SK-N-SH (cell line): ENCODE data around the gene CDK18. TPM values are rescaled to one million over a fixed set of nuclear protein-coding genes. Genes with fewer than 3 reads are reported as not detected.

ENCODE experiments used
- CTCF ChIA-PET: fragments of 300-600, 350-600 bp; formaldehyde crosslinking; extraction: SDS; loops from one replicate; lab custom pipeline; 2021; lab: Yijun Ruan, JAX
- POLR2A ChIA-PET: fragments of 350-600 bp; sonication (Branson Sonifier 250); formaldehyde crosslinking; extraction: SDS; loops from one replicate; lab custom pipeline; 2020; ENCODE audit warnings: antibody characterized with exemption, inconsistent platforms; lab: Yijun Ruan, JAX
- DNase-seq: peaks from one replicate; pipeline ENCODE4 v3.0.0; 2012
- H2AFZ ChIP-seq: fragments of 200-600 bp; sonication (generic); 2 replicates; pipeline ENCODE4 v1.8.1; 2016; ENCODE audit warnings: antibody characterized with exemption, mild to moderate bottlenecking, low read depth
- H3F3A ChIP-seq: fragments of 200-600 bp; sonication (generic); replicated peaks from 2 replicates; pipeline ENCODE3; 2016; ENCODE audit warnings: antibody characterized with exemption, mild to moderate bottlenecking; ENCODE audit not compliant: insufficient read depth
- H3K27ac ChIP-seq, 2 experiments: fragments of 200-500 bp in 1 of 2; fragments of 200-600 bp in 1 of 2; sonication (Bioruptor generic) in 1 of 2; sonication (generic), shearing (Covaris generic) in 1 of 2; 2 replicates each; pipeline versions ENCODE4 v1.5.1 to v1.6.1; 2014 to 2016; ENCODE audit warnings: low read depth in 2 of 2, inconsistent platforms in 1 of 2, low read length in 1 of 2, mild to moderate bottlenecking in 1 of 2, mixed read lengths in 1 of 2
- H3K27me3 ChIP-seq: fragments of 200-600 bp; sonication (generic), shearing (Covaris generic); 2 replicates; pipeline ENCODE4 v1.6.1; 2016; ENCODE audit warnings: mixed run types; ENCODE audit not compliant: insufficient read depth
- H3K36me3 ChIP-seq, 2 experiments: fragments of 200-500 bp in 1 of 2; fragments of 200-600 bp in 1 of 2; sonication (Bioruptor generic) in 1 of 2; sonication (generic) in 1 of 2; replicated peaks in 1 of 2; 2 replicates each; pipeline versions ENCODE3 to v1.5.1; 2014 to 2016; ENCODE audit warnings: low read length in 1 of 2, mild to moderate bottlenecking in 1 of 2; ENCODE audit not compliant: insufficient read depth in 2 of 2, control insufficient read depth in 1 of 2
- H3K4me1 ChIP-seq, 2 experiments: fragments of 200-500 bp in 1 of 2; fragments of 200-600 bp in 1 of 2; sonication (Bioruptor generic) in 1 of 2; sonication (generic), shearing (Covaris generic) in 1 of 2; 2 replicates each; pipeline versions ENCODE4 v1.5.1 to v1.6.1; 2014 to 2016; ENCODE audit warnings: low read depth in 1 of 2, low read length in 1 of 2, mixed run types in 1 of 2; ENCODE audit not compliant: insufficient read depth in 2 of 2, control insufficient read depth in 1 of 2
- H3K4me2 ChIP-seq: fragments of 200-600 bp; sonication (generic), shearing (Covaris generic); 2 replicates; pipeline ENCODE4 v1.6.1; 2017; ENCODE audit warnings: mixed run types
- H3K4me3 ChIP-seq, 2 experiments: fragments of 200-500 bp in 1 of 2; fragments of 200-600 bp in 1 of 2; sonication (Bioruptor generic) in 1 of 2; sonication (generic), shearing (Covaris generic) in 1 of 2; 2 replicates each; pipeline versions ENCODE4 v1.5.1 to v1.8.1; 2014 to 2016; ENCODE audit warnings: low read depth in 2 of 2, inconsistent platforms in 1 of 2, low read length in 1 of 2, mild to moderate bottlenecking in 1 of 2, mixed read lengths in 1 of 2, moderate library complexity in 1 of 2
- H3K79me2 ChIP-seq: fragments of 200-600 bp; sonication (generic); 2 replicates; pipeline ENCODE4 v1.8.1; 2017; ENCODE audit warnings: mild to moderate bottlenecking; ENCODE audit not compliant: insufficient read depth
- H3K9ac ChIP-seq: fragments of 200-600 bp; sonication (generic); 2 replicates; pipeline ENCODE4 v1.6.1; 2017; ENCODE audit warnings: mixed run types
- H3K9me2 ChIP-seq: fragments of 200-600 bp; sonication (generic); 2 replicates; pipeline ENCODE4 v1.6.1; 2017; ENCODE audit warnings: mixed run types
- H3K9me3 ChIP-seq: fragments of 200-600 bp; sonication (generic); 2 replicates; pipeline ENCODE4 v1.6.1; 2017; ENCODE audit warnings: mixed run types, mild to moderate bottlenecking, moderate library complexity
- H4K20me1 ChIP-seq: fragments of 200-600 bp; sonication (generic); 2 replicates; pipeline ENCODE4 v1.6.1; 2017; ENCODE audit warnings: mild to moderate bottlenecking, mixed run types; ENCODE audit not compliant: insufficient read depth
- CHD2 ChIP-seq: fragments of 150-350 bp; IDR thresholded peaks from 2 replicates; pipeline ENCODE4 v1.6.1; 2018; ENCODE audit warnings: low read length; ENCODE audit not compliant: partially characterized antibody
- FOSL2 ChIP-seq: IDR thresholded peaks from 2 replicates; pipeline ENCODE4 v1.4.0; 2012; ENCODE audit warnings: low read depth, mild to moderate bottlenecking, moderate library complexity, borderline replicate concordance
- FOXJ3 ChIP-seq: sonication (generic); formaldehyde crosslinking; IDR thresholded peaks from 2 replicates; pipeline ENCODE4 v1.5.1; 2020; ENCODE audit warnings: mild to moderate bottlenecking, missing genetic modification reagents
- JUND ChIP-seq: IDR thresholded peaks from 2 replicates; pipeline ENCODE4 v1.4.0; 2012
- MEF2A ChIP-seq: IDR thresholded peaks from 2 replicates; pipeline ENCODE4 v1.4.0; 2012; ENCODE audit warnings: low read depth, borderline replicate concordance
- NFIC ChIP-seq: IDR thresholded peaks from 2 replicates; pipeline ENCODE4 v1.4.0; 2012; ENCODE audit warnings: borderline replicate concordance
- RXRA ChIP-seq: IDR thresholded peaks from 2 replicates; pipeline ENCODE4 v1.4.0; 2012; ENCODE audit warnings: low read depth, mild to moderate bottlenecking, borderline replicate concordance
- SMC3 ChIP-seq: IDR thresholded peaks from 2 replicates; pipeline ENCODE4 v1.6.1; 2012; ENCODE audit warnings: low read depth, low read length, improper control_type of control experiment
- TEAD4 ChIP-seq: IDR thresholded peaks from 2 replicates; pipeline ENCODE4 v1.4.0; 2012; ENCODE audit warnings: mild to moderate bottlenecking, borderline replicate concordance; ENCODE audit not compliant: insufficient read depth
- WGBS: methylation state at CpG from one replicate; pipeline ENCODE4 v1.1.6; 2017; ENCODE audit warnings: low lambda C conversion rate; 5-methylcytosine and 5-hydroxymethylcytosine counted together
- polyA plus RNA-seq, 3 experiments: library from polyadenylated mRNA; depleted of rRNA; stranded (reverse); fragments of >200 nt; gene quantifications; 2 replicates each; pipeline ENCODE4 v1.2.3, GENCODE V29; 2012
- TF ChIP-seq, protein P1 (sequence below): IDR thresholded peaks from 2 replicates; pipeline ENCODE4 v1.4.0; 2012; ENCODE audit warnings: low read depth, borderline replicate concordance
- TF ChIP-seq, protein P2 (sequence below): IDR thresholded peaks from 2 replicates; pipeline ENCODE4 v1.6.1; 2012; ENCODE audit warnings: mild to moderate bottlenecking, low read depth, low read length, moderate library complexity
- TF ChIP-seq, protein P3 (sequence below): fragments of 150-350 bp; IDR thresholded peaks from 2 replicates; pipeline ENCODE4 v1.6.1; 2017; ENCODE audit warnings: antibody characterized with exemption, low read length, low read depth, borderline replicate concordance

The CDK18 gene
- polyA plus RNA-seq, 1 of the 3 experiments (the other 2 are of a cell fraction), result 2.5 TPM

DNA sequence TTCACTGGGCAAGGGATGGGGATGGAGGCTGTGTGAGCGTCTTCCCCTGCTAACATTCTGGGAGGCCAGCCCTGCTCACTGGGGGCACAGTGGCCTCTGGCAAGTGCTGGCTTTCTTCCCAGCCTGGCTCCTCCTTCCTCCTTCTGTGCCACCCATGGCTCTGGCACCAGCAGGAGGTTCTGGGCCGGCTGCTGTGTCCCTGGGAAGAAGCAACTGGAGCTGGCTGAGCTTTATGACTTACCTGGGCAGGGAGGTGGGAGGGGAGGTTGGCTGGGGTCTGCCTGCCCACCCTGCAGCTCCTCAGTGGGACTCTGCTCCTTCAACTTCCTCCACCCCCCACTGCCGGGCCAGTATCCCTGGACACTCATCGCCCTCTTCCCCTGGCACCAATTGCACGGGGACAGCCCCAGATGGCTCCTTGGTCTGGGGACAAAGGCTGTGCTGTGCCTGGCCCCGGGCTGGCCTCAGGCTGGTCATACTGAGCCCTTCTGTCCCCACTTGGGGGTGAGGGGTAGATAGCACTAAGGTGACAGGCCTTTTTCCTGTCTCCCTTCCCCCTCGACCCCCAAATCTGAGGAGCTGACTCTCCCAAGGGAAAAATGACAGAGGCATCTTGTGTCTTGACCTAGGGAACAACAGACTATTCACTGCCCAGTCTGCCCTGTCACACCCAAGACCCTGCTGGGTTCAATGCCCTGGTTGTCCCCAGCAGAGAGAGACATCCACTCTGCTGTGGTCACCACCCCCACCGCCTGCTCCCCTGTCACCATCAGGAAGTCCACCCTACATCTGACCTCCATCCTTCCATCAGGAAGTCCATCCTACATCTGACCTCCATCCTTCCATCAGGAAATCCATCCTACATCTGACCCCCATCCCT is 14.4 kb downstream of the CDK18 start:
- Histone ChIP-seq H3K4me2 (no peak overlapping the region), H3K27me3 (no peaks in the 10 kb centered on the region), H3K36me3 (no peaks in the 10 kb centered on the region), H3F3A (no peaks in the 10 kb centered on the region), H4K20me1 (no peaks in the 10 kb centered on the region), H3K9ac (no peak overlapping the region), H3K9me2 (no peaks in the 10 kb centered on the region), H3K4me3 (no peak overlapping the region), H2AFZ (no peak overlapping the region), H3K79me2 (no peaks in the 10 kb centered on the region), H3K9me3 (no peaks in the 10 kb centered on the region), H3K4me1 (peaks cover 6 to 43% of the 10 kb centered on the region in 2 experiments; a peak in 2 of 4 replicates), H3K27ac (no peak overlapping the region)
- ChIA-PET CTCF (interaction anchor here (0.8 to 24.3 kb wide), 8 partner anchors 10 to 183 kb away, joined by 3 to 1333 read pairs (median 8); partner anchors contain the start of gene CDK18), POLR2A (no interaction called here)
- 45% methylated on average over 3 of the region's 8 CpGs for WGBS
- no peak for DNase-seq
- TF ChIP-seq FOSL2 (no peak), SMC3 (no peak), TEAD4 (no peak), MEF2A (no peak), CHD2 (no peak), RXRA (no peak), JUND (no peak), NFIC (no peak), FOXJ3 (no peak)
- TF ChIP-seq, protein P1, sequence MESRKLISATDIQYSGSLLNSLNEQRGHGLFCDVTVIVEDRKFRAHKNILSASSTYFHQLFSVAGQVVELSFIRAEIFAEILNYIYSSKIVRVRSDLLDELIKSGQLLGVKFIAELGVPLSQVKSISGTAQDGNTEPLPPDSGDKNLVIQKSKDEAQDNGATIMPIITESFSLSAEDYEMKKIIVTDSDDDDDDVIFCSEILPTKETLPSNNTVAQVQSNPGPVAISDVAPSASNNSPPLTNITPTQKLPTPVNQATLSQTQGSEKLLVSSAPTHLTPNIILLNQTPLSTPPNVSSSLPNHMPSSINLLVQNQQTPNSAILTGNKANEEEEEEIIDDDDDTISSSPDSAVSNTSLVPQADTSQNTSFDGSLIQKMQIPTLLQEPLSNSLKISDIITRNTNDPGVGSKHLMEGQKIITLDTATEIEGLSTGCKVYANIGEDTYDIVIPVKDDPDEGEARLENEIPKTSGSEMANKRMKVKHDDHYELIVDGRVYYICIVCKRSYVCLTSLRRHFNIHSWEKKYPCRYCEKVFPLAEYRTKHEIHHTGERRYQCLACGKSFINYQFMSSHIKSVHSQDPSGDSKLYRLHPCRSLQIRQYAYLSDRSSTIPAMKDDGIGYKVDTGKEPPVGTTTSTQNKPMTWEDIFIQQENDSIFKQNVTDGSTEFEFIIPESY, result no peak
- TF ChIP-seq, protein P2, sequence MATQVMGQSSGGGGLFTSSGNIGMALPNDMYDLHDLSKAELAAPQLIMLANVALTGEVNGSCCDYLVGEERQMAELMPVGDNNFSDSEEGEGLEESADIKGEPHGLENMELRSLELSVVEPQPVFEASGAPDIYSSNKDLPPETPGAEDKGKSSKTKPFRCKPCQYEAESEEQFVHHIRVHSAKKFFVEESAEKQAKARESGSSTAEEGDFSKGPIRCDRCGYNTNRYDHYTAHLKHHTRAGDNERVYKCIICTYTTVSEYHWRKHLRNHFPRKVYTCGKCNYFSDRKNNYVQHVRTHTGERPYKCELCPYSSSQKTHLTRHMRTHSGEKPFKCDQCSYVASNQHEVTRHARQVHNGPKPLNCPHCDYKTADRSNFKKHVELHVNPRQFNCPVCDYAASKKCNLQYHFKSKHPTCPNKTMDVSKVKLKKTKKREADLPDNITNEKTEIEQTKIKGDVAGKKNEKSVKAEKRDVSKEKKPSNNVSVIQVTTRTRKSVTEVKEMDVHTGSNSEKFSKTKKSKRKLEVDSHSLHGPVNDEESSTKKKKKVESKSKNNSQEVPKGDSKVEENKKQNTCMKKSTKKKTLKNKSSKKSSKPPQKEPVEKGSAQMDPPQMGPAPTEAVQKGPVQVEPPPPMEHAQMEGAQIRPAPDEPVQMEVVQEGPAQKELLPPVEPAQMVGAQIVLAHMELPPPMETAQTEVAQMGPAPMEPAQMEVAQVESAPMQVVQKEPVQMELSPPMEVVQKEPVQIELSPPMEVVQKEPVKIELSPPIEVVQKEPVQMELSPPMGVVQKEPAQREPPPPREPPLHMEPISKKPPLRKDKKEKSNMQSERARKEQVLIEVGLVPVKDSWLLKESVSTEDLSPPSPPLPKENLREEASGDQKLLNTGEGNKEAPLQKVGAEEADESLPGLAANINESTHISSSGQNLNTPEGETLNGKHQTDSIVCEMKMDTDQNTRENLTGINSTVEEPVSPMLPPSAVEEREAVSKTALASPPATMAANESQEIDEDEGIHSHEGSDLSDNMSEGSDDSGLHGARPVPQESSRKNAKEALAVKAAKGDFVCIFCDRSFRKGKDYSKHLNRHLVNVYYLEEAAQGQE, result no peak
- TF ChIP-seq, protein P3, sequence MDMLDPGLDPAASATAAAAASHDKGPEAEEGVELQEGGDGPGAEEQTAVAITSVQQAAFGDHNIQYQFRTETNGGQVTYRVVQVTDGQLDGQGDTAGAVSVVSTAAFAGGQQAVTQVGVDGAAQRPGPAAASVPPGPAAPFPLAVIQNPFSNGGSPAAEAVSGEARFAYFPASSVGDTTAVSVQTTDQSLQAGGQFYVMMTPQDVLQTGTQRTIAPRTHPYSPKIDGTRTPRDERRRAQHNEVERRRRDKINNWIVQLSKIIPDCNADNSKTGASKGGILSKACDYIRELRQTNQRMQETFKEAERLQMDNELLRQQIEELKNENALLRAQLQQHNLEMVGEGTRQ, result no peak
